ENCODE results near the gene PAXIP1.

- no peak for TF ChIP-seq SUZ12 (IDR thresholded peaks at IDR 0.05)
- TF ChIP-seq ELF4 (IDR thresholded peaks at IDR 0.05), result no peak
Measured at GRCh38 chr7:154899862-154900261, 103.1 kb downstream of the PAXIP1 start.
